GM18519 (cell line): ENCODE data around the gene STK10.

Experiments used
- ATAC-seq: cut with Tn5 transposase; IDR thresholded peaks from one replicate; pipeline ENCODE4 v1.9.1; 2021; ENCODE audit warnings: mild to moderate bottlenecking, moderate library complexity; ENCODE audit not compliant: unreplicated experiment, low FRiP score

The STK10 gene

DNA sequence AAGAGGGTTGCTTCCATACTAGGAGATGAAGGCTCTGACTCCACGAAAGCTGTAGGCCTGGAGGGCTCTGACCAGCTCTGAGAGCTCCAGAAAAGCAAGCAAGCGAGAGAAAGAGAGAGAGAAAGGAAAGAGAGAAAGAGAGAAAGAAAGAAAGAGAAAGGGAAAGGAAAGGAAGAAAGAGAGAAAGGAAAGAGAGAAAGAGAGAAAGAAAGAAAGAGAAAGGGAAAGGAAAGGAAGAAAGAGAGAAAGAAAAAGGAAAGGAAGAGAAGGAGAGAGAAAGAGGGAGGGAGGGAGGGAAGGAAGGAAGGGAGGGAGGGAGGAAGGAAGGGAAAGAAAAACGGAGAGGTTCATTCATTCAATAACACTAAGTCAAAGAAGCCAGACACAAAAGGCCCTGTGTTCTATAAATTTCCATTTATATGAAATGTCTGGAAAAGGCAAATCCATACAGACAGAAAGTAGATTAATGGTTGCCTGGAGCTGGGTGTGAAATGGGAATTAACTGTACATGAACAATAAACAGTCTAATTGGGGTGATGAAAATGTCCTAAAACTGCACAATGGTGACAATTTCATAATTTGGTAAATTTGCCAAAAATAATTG lies 1.8 kb upstream of the STK10 start:
- no peak for ATAC-seq

DNA sequence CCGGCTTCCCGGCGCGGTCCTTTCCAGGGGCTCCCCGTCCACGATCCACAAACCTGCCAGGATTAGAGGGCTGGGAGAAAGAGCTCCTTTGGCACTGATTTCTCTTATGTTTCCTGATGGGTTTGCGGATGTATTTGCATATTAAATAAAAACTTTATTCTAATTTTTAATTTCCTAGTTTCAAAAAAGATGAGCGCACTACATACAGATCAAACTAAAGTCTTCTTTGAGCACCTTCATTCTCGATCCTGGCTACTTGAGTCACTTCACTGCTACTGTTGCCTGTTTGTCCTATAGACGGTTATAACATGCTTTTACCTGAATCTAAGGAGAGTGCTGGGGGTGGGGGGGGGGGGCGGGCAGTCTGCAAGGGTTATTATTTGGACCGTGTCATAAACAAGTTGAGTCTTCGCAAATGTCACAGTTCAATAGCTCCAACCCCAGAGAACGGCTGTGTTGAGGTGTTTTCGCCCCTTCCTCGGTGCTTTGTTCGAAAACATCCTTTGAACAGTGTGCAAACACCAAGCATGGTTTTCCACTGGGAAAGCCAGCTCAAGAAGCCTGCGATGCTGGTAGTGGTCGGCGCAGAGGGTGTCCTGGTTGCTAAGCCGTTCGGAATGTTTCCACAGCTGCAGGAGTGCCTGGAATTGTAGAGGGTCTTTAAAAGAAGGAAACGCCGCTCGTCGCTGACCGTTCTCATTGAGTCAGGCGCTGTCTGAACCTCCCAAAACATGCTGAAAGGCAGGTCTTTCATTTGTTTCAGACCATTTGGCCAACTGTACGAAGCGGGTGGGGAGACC lies 1.1 kb upstream of the STK10 start:
- no peak for ATAC-seq

DNA sequence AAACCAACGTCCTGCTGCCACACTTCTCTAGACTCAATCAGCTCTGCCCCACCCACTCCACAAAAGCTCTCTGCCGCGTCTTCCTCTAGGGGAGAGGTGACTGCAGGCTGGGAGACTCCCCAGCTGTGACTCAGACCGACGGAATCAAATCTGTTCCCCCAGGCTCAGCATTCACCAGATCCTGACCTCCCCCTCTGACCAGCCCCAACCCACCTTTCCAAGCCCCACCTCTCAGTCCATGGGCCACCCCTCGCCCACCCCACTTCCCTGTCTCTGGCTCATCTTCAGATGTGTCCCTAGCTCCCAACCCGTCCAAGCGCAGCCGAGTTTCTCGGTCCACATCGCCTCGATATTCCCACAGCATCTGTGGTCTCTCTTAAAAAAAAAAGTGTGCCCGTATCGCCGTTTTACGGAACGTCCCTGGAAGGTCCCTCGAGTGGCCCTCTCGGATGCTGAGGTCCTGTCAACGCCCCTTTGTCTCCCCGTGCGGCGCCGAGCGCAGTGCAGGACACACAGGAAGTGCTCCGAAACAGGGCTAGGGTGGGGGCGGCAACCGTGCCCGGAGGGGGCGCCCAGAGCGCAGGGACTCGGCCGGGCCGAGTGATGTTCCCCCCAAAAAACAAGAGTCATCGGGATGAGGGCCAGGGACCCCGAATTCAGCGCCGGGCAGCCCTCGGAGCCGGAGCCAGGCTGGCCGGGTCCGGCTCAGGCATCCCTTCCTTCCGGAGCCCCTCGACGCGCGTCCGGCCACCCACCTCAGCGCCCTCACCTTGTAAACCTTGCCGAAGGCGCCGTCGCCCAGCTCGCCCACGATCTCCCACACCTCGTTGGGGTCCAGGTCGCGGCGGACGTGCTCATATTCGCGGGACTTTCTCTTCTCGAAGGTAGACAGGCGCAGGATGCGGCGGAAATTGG lies 649 bp downstream of the STK10 start:
- ATAC-seq = no peak

DNA sequence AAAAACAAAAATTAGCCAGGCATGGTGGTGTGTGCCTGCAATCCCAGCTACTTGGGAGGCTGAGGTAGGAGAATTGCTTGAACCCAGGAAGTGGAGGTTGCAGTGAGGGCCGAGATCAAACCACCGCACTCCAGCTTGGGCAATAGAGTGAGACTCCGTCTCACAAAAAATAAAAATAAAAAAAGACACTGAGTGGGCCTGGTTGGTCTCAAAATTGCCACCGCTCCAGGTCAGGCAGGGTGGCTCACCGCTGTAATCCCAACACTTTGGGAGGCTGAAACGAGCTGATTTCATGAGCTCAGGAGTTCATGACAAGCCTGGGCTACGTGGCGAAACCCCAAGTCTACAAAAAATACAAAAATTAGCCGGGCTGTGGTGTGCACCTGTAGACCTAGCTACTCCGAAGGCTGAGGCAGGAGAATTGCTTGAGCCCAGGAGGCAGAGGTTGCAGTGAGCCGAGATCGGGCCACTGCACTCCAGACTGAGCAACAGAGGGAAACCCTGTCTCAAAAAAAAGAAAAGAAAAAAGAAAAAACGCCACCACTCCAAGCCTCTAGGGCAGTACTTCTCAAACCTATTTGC lies 1.8 kb downstream of the STK10 start:
- no peak for ATAC-seq

DNA sequence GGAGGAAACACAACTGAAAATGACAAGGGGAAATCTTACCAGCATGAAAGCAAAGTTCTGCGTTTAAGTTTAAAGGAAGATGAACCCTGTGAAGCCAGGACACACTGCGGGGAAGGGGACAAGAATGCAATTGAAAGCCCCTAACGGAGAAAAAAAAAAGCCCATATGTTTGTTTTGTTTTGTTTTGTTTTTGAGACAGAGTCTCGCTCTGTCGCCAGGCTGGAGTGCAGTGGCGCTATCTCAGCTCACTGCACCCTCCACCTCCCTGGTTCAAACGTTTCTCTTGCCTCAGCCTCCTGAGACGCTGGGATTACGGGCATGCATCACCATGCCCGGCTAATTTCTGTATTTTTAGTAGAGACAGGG lies 2.9 kb downstream of the STK10 start:
- no peak for ATAC-seq

DNA sequence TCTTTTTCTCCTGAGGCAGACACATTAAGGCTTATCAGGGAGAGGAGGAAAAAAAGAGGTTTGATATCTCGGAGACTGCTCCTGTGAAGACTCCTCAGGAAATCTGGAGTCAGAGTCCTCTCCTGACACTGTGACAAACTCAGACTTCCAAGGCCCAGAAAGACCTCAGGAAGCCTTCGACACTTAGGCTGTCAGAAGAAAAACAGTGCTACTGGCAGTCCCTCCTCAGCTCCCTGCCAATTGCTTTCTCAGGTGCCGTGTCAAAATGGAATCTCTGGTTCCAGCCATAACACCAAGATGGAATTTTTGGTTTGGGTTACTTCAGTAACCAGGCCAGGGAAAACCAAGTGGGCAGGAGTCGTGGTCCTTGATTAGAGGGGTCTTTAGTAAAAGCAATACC lies 4.1 kb downstream of the STK10 start:
- ATAC-seq = no peak

DNA sequence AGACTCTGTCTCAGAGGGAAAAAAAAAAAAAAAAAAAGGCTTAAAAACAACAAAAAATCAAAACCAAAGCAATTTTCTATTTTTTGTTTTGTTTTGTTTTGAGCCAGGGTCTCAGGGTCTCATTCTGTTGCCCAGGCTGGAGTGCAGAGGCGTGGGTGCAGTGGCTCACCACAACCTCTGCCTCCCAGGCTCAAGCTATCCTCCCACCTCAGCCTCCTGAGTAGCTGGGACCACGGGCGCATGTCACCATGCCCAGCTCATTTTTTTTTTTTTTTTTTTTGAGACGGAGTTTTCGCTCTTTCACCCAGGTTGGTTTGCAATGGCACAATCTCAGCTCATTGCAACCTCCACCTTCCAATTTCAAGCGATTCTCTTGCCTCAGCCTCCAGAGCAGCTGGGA lies 5.7 kb downstream of the STK10 start:
- ATAC-seq = no peak

DNA sequence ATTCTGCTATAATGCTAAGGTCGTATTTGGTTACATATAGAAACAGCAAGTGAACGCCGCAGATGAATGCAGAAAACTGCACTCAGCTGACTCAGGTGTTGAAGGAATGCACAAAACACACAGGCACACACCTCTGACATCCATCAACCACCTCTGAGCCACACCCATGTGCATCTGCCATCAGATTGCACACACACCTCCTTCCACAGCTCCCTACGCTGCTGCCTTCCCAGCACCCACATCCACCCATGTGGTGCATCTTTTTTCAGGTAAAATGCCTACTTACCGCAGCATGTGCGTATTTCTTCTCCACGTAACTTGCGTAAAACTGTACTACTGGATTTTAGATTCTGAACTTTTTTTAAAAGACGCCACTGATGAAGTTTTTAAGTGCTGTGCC lies 7.1 kb downstream of the STK10 start:
- ATAC-seq = no peak

DNA sequence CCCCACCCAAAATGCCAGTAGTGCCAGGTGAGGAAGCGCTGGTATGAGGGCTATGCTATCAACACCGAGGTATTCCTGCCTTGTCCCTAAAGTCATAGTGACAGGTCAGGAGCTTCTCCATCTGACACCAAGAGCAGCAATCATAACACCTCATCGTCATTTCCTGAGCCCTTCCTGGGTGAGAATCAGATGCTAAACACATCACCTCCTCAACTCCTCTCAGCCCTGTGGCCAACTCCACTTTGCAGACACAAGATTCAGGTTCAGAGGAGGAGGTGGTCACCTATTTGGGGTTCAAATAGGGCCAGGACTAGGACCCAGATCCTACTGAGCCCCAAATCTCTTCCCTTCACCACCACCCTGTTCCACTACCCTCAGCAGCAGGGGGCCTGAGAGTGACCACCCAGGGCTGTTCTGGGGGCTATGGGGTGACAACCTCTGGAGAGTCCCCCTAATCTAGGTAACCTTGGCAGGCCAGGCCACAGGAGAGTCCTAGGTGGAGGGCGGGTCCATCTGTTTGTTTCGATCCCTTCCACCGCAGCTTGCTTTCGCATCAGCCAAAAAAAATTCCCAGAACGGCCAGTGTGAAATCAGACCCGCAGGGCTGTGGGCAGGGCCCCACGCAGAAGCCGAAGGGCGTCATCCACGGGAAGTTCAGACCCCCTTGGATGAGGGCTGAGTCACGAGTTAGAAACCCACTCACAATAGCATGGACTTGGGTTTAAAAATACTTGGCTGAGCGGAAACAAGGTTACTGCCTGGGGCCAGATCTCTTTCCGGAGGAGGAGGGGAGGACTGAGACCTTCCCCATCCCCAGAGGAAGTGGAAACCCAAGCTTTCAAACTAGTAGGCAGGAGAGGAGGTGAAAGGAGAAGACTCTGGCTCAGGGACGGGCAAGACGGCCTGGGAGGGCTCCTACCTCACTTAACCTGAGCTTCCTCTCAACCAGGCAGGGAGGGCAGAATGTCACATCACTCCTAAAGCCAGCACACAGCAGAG lies 8.7 kb downstream of the STK10 start:
- ATAC-seq = no peak

DNA sequence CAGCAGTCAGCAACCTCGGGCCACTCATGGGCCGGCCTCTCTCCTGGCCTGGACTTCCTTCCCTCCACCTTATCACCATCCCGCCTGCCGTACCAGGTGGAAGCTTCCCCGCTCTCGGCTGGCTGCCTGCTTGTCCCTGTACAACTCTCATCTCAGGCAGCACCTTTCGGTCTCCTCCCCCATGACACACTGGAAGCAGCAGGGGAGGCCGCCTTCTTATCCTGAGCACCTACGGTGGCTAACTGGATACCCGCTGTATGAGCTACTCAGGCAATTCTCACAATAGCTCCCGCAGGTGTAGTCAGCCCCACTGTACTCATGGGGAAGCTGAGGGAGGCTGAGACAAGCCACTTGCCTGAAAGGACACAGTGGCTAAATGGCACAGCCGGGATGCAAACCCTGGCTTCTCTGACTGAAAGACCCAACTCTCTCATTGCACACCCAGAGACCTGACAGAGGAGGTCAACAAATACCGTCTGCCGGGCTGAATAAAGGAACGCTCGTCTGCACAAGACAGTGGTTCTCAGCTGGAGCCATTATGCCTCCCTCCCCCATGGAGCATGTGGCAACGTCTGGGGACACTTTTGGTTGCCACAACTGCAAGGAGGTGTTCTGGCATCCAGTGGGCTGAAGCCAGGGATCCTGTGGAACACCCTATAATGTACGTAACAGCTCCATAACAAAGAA lies 9.6 kb downstream of the STK10 start:
- ATAC-seq = no peak

DNA sequence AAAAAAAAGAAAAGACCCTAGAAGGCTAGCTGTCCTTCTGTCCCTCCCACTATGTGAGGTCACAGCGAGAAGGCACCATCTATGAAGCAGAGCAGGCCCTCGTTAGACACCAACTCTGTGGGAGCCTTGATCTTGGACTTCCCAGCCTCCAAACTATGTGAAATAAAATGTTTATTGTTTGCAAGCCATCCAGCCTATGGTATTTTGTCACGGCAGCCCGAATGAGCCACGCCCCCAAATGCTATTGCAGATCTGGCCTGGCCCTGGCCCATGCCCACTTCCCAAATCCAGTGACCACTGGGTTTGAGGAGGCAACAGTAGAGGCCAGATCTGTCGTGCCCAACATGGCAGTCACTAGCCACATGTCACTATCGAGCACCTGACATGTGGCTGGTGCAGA lies 10.8 kb downstream of the STK10 start:
- no peak for ATAC-seq

DNA sequence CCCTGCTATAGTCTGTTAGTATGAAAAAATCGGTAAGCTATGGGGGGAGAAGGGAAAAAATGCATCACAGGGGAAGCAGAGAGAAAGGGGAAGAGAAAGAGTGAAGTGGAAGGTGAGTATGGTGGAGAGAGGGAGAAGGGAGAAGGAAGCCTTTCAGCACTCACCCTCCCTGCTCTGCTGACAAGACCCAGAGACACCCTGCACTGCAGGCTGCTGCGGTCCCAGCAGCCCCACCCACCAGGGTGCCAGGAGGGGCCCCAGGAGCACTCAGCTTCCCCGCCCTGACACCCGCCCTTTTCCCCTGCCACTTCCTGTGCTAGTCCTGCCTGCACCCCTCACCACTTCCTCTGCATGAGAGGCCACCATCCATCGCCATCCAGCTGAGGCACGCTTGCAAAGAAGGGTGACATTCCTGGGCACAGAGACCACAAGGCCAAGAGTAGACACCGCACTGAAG lies 12.7 kb downstream of the STK10 start:
- peak; percentile 40 for ATAC-seq

DNA sequence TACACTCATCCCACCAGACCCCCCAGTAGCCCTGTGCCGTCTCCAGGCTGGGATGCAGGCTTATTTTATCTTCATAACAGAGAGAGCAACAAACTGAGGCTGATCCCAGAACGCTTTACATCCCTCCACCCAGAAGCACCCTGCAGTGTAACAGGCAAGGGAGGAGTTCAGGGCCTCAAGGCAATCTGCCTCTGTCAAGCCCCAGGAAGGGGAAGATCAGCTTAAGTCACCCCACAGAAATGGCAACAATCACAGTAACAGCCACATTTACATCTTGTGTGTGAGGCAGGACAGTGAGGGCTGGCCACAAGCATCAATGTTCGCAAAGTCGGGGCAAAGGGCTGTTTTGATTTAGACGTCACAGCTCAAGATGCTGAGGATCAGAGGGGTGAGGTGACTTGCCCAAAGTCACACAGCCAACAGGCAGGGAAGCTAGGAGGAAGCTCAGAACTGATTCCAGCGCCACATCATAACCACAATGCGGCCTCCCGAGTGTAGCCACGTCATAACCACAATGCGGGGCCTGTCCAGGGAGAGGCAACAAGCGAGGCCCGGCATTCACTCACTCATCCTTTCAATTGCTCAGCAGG lies 14.4 kb downstream of the STK10 start:
- ATAC-seq = no peak

DNA sequence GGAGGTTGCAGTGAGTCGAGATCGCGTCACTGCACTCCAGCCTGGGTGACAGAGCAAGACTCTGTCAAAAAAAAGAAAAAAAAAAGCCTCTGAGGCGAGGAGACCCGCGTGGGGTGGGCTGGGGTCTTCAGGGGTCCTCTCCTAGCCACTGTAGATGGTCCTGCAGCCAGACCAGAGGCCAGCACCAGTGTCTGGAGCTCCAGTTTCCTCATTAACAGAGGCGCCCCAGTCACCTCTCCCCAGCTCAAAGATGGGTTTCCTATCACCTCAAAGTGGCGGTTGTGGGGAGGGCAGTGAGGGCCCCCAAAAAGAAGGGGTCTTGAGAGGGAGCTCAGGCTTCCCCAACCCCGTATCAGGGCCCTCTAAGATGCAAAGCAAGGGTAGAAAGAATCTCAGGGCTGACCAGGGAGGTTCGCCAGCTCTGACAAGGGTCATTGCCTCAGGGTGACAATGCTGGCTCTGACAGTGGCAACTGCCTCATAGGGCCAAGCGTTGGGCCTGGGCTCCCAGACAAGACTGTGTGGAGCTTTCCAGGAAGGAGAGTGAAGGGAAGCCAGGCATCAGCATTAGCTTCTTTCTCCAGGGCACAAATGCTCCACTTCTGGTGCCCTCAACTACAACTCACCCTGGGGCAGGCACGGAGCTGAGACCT lies 15.0 kb downstream of the STK10 start:
- no peak for ATAC-seq

DNA sequence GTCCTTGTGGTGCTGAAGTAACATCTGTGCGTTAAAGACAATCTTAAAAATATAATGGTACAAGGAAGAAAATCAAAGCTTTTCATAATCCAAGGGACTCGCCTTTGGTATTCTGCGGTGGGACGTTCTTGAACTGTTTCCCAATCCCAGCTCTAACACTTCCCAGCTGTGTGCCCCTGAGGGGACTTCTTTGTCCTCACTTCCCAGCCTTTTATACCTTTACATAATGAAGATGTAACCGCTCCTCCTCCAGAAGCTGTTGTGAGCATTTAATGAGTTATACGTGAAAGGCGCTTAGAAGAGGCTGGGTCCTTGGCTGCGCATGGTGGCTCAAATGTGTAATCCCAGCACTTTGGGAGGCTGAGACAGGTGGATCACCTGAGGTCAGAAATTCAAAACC lies 16.9 kb downstream of the STK10 start:
- ATAC-seq = no peak

DNA sequence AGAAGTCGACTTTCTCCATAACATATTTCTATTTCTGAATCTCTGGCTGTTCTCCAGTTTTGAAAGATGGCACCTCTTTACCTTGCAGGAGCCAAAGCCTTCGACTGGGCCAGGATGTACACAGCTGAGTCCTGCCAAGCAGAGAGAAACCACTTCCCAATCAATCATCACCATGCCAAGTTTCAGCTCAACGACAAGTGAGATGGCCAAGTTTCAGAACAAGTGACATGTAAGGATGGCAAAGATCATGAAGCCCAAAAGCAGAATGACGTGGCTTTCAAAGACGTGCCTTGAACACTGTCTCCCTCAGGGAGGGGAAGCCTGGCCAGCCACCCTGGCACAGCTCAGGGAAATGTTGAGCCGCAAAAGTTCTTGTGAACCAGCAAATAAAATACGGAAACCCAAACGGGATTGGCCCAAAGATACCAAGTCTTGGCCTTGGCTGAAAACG lies 17.7 kb downstream of the STK10 start:
- ATAC-seq = no peak

DNA sequence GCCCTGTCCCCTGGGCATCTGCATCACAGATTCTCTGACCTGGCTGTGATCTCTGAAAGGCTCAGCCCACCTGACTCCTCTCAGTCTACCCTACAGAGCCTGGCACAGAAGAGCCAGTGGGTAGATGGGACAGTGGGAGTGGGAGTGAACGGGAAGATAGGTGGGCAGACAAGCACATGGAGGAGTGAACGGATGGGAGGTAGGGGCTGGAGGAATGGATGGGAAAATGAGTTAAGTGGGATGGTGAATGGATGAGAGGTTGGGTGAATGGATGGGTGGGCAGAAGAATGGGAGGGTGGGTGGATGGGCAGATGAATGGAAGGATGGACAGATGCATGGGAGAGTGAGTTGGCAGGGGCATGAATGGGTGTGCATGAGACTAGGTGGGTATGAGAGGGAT lies 18.8 kb downstream of the STK10 start:
- ATAC-seq = no peak

DNA sequence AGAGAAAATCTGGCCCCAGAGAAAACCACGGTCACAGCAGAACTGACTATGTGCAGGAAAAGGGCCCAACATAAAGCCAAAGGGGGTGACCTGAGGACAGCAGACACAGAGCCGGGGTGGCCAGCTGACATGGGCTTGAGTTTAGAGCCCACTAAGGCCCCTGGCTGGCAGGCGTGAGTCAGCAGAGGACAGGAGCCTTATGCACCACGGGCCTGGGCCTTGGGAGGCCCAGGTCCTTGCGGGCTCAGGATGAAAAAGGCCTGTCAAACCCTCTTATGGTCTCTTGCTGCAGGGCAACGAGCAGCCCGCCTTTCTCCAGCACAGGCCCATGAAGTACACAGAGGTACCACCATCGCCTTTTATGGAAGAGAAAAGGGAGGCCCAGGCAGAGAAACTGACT lies 19.7 kb downstream of the STK10 start:
- ATAC-seq = no peak
